Neuronal stem cell (in vitro differentiated cells): ENCODE measurements around the gene GSG1.
A peak's percentile ranks its signal among the peaks of the same experiment; 100 is the strongest.

ENCODE experiments used
- DNase-seq: peaks from one replicate; pipeline ENCODE4 v3.0.0-alpha.2; 2013; ENCODE audit warnings: low spot score
- H2AFZ ChIP-seq: one replicate; pipeline ENCODE4 v1.6.1; 2013; ENCODE audit warnings: mild to moderate bottlenecking, low read length, inconsistent platforms
- H2AK5ac ChIP-seq: 2 replicates; pipeline ENCODE4 v1.6.1; 2013; ENCODE audit warnings: low read depth, mild to moderate bottlenecking, inconsistent platforms, low read length, moderate library complexity, mixed read lengths
- H2BK120ac ChIP-seq: 2 replicates; pipeline ENCODE4 v1.6.1; 2013; ENCODE audit warnings: low read depth, mild to moderate bottlenecking, inconsistent platforms, low read length, moderate library complexity, mixed read lengths
- H2BK12ac ChIP-seq: one replicate; pipeline ENCODE4 v1.6.1; 2013; ENCODE audit warnings: low read length, inconsistent platforms
- H2BK15ac ChIP-seq: 2 replicates; pipeline ENCODE4 v1.6.1; 2013; ENCODE audit warnings: mild to moderate bottlenecking, low read length, inconsistent platforms, mixed read lengths
- H2BK5ac ChIP-seq: one replicate; pipeline ENCODE4 v1.6.1; 2013; ENCODE audit warnings: inconsistent platforms, mild to moderate bottlenecking, low read length, moderate library complexity
- H3K14ac ChIP-seq: one replicate; pipeline ENCODE4 v1.6.1; 2013; ENCODE audit warnings: low read length, inconsistent platforms
- H3K18ac ChIP-seq: 2 replicates; pipeline ENCODE4 v1.6.1; 2013; ENCODE audit warnings: low read length, inconsistent platforms
- H3K23ac ChIP-seq: 2 replicates; pipeline ENCODE4 v1.6.1; 2013; ENCODE audit warnings: low read depth, mild to moderate bottlenecking, mixed read lengths, low read length, inconsistent platforms; ENCODE audit not compliant: poor library complexity
- H3K27ac ChIP-seq: replicated peaks from 3 replicates; pipeline ENCODE4 v1.5.1; 2013; ENCODE audit warnings: low read length, inconsistent platforms
- H3K27me3 ChIP-seq, 3 experiments: 2 replicates each; pipeline ENCODE4 v1.6.1; 2013; ENCODE audit warnings: low read length in 3 of 3, mild to moderate bottlenecking in 2 of 3, inconsistent platforms in 1 of 3, low read depth in 1 of 3, mixed read lengths in 1 of 3, moderate library complexity in 1 of 3; ENCODE audit not compliant: control insufficient read depth in 3 of 3, insufficient read depth in 3 of 3
- H3K36me3 ChIP-seq, 2 donors: replicated peaks in 1 of 2; 2 replicates each; pipeline ENCODE4 v1.6.1; 2013; ENCODE audit warnings: low read length in 2 of 2; ENCODE audit not compliant: control insufficient read depth in 2 of 2, insufficient read depth in 2 of 2
- H3K4ac ChIP-seq: 2 replicates; pipeline ENCODE4 v1.6.1; 2013; ENCODE audit warnings: inconsistent platforms, mild to moderate bottlenecking, low read length, moderate library complexity
- H3K4me1 ChIP-seq, 2 donors: 1 replicate in 1 of 2; 2 replicates in 1 of 2; pipeline ENCODE4 v1.6.1; 2013; ENCODE audit warnings: low read length in 2 of 2, low read depth in 1 of 2; ENCODE audit not compliant: control insufficient read depth in 2 of 2, insufficient read depth in 1 of 2
- H3K4me2 ChIP-seq: one replicate; pipeline ENCODE4 v1.6.1; 2013; ENCODE audit warnings: mild to moderate bottlenecking, low read length, inconsistent platforms; ENCODE audit not compliant: insufficient read depth, poor library complexity, severe bottlenecking
- H3K4me3 ChIP-seq, 2 donors: 2 replicates each; pipeline ENCODE4 v1.5.1; 2013; ENCODE audit warnings: low read length in 2 of 2, mild to moderate bottlenecking in 2 of 2, inconsistent platforms in 1 of 2, moderate library complexity in 1 of 2
- H3K79me1 ChIP-seq: one replicate; pipeline ENCODE4 v1.6.1; 2013; ENCODE audit warnings: low read depth, mild to moderate bottlenecking, inconsistent platforms, low read length, moderate library complexity
- H3K9ac ChIP-seq: one replicate; pipeline ENCODE4 v1.6.1; 2013; ENCODE audit warnings: mild to moderate bottlenecking, low read depth, low read length, inconsistent platforms; ENCODE audit not compliant: poor library complexity
- H3K9me3 ChIP-seq, 2 donors: replicated peaks in 1 of 2; 2 replicates each; pipeline versions ENCODE3 to v1.6.1; 2013; ENCODE audit warnings: low read length in 2 of 2, mild to moderate bottlenecking in 2 of 2, inconsistent platforms in 1 of 2, low read depth in 1 of 2, mixed read lengths in 1 of 2, moderate library complexity in 1 of 2; ENCODE audit not compliant: control insufficient read depth in 2 of 2, insufficient read depth in 1 of 2
- H4K8ac ChIP-seq: one replicate; pipeline ENCODE4 v1.6.1; 2013; ENCODE audit warnings: low read depth, mild to moderate bottlenecking, inconsistent platforms, low read length, moderate library complexity
- H4K91ac ChIP-seq: one replicate; pipeline ENCODE4 v1.6.1; 2013; ENCODE audit warnings: low read length, low read depth, mild to moderate bottlenecking, inconsistent platforms; ENCODE audit not compliant: poor library complexity
- WGBS, 2 donors: extraction: QIAGEN DNeasy Blood & Tissue Kit; methylation state at CpG; one replicate each; pipeline ENCODE4 v1.1.7; 2013; ENCODE audit warnings: missing lambda C conversion rate in 2 of 2, mixed read lengths in 1 of 2; ENCODE audit not compliant: insufficient read length in 2 of 2, insufficient replicate concordance in 1 of 2; ENCODE audit errors: extremely low coverage in 2 of 2; 5-methylcytosine and 5-hydroxymethylcytosine counted together

GSG1 gene

GRCh38 chr12:13071305-13072280, 31.9 kb downstream of the GSG1 start:
- no peak overlapping the region for H4K8ac ChIP-seq
- H3K9ac ChIP-seq, result no peak overlapping the region
- H3K4me2 ChIP-seq, result no peak overlapping the region
- H2BK5ac ChIP-seq, result no peak overlapping the region
- WGBS, 2 donors, result no CpG with 5 or more reads among the region's 10 CpGs
- no peak for DNase-seq
- no peak overlapping the region for H2AFZ ChIP-seq
- no peak overlapping the region for H2BK120ac ChIP-seq
- no peaks in the 10 kb centered on the region for H3K79me1 ChIP-seq
- H3K36me3 ChIP-seq, result peaks cover 10 to 16% of the 10 kb centered on the region in 2 donors
- H3K14ac ChIP-seq, result no peak overlapping the region
- H2BK12ac ChIP-seq, result no peak overlapping the region
- H3K23ac ChIP-seq, result no peak overlapping the region
- no peak overlapping the region for H4K91ac ChIP-seq
- no peak overlapping the region for H2AK5ac ChIP-seq
- no peak overlapping the region for H3K4ac ChIP-seq
- H3K27me3 ChIP-seq, result no peaks in the 10 kb centered on the region
- H3K4me1 ChIP-seq, result no peaks in the 10 kb centered on the region
- H3K18ac ChIP-seq, result no peak overlapping the region
- no peak overlapping the region for H3K4me3 ChIP-seq
- H3K9me3 ChIP-seq, result no peaks in the 10 kb centered on the region
- no peak overlapping the region for H2BK15ac ChIP-seq
- H3K27ac ChIP-seq, result no peak overlapping the region

GRCh38 chr12:13069380-13069779, 34.1 kb downstream of the GSG1 start:
- H4K8ac ChIP-seq, result no peak overlapping the region
- H2BK12ac ChIP-seq, result no peak overlapping the region
- H3K4me2 ChIP-seq, result no peak overlapping the region
- no peak overlapping the region for H2AFZ ChIP-seq
- no peak overlapping the region for H2AK5ac ChIP-seq
- H3K18ac ChIP-seq, result no peak overlapping the region
- H2BK120ac ChIP-seq, result no peak overlapping the region
- no peak overlapping the region for H2BK5ac ChIP-seq
- peaks cover 0 to 4% of the 10 kb centered on the region in 2 donors for H3K4me1 ChIP-seq
- H3K9ac ChIP-seq, result peak overlapping the region; percentile 53
- no peak overlapping the region for H3K4me3 ChIP-seq
- no peak overlapping the region for H3K4ac ChIP-seq
- H3K79me1 ChIP-seq, result no peaks in the 10 kb centered on the region
- peaks cover 3 to 9% of the 10 kb centered on the region in 2 donors for H3K36me3 ChIP-seq
- H3K9me3 ChIP-seq, result no peaks in the 10 kb centered on the region
- H3K27ac ChIP-seq, result no peak overlapping the region
- no peak for DNase-seq
- WGBS, 2 donors, result no CpG with 5 or more reads among the region's 6 CpGs
- no peak overlapping the region for H3K14ac ChIP-seq
- no peak overlapping the region for H3K23ac ChIP-seq
- H2BK15ac ChIP-seq, result no peak overlapping the region
- H4K91ac ChIP-seq, result no peak overlapping the region
- H3K27me3 ChIP-seq, result no peaks in the 10 kb centered on the region

- Histone ChIP-seq H2BK12ac (no peak overlapping the region), H4K91ac (no peak overlapping the region), H2BK15ac (no peak overlapping the region), H2AK5ac (no peak overlapping the region), H3K79me1 (no peaks in the 10 kb centered on the region), H4K8ac (no peak overlapping the region), H3K23ac (no peak overlapping the region), H3K9me3 (no peaks in the 10 kb centered on the region), H3K4ac (no peak overlapping the region), H2BK5ac (no peak overlapping the region), H3K18ac (no peak overlapping the region), H3K27ac (no peak overlapping the region), H2BK120ac (no peak overlapping the region), H3K4me2 (no peak overlapping the region), H2AFZ (no peak overlapping the region), H3K4me3 (no peak overlapping the region), H3K4me1 (peaks cover 0 to 4% of the 10 kb centered on the region in 2 donors), H3K14ac (no peak overlapping the region), H3K27me3 (no peaks in the 10 kb centered on the region), H3K36me3 (peaks cover 5 to 9% of the 10 kb centered on the region in 2 donors), H3K9ac (no peak overlapping the region)
- no peak for DNase-seq
- no CpG with 5 or more reads among the region's 1 CpG for WGBS, 2 donors
These were observed 36.1 kb downstream of the GSG1 start for GRCh38 chr12:13067322-13067721.

- H3K79me1 ChIP-seq, result no peaks in the 10 kb centered on the region
- H3K4me3 ChIP-seq, result no peak overlapping the region
- no CpG with 5 or more reads among the region's 7 CpGs for WGBS, 2 donors
- H2AK5ac ChIP-seq, result no peak overlapping the region
- H3K14ac ChIP-seq, result no peak overlapping the region
- H3K23ac ChIP-seq, result no peak overlapping the region
- no peaks in the 10 kb centered on the region for H3K9me3 ChIP-seq
- H3K27ac ChIP-seq, result no peak overlapping the region
- H2BK5ac ChIP-seq, result no peak overlapping the region
- no peak overlapping the region for H2BK120ac ChIP-seq
- H4K91ac ChIP-seq, result no peak overlapping the region
- H3K18ac ChIP-seq, result no peak overlapping the region
- H3K27me3 ChIP-seq, result no peaks in the 10 kb centered on the region
- no peak overlapping the region for H3K9ac ChIP-seq
- no peak overlapping the region for H2AFZ ChIP-seq
- no peak overlapping the region for H3K4ac ChIP-seq
- H2BK12ac ChIP-seq, result no peak overlapping the region
- no peak overlapping the region for H4K8ac ChIP-seq
- peaks cover 5 to 6% of the 10 kb centered on the region in 2 donors for H3K36me3 ChIP-seq
- no peak overlapping the region for H2BK15ac ChIP-seq
- no peak for DNase-seq
- H3K4me1 ChIP-seq, result peaks cover 0 to 4% of the 10 kb centered on the region in 2 donors
- H3K4me2 ChIP-seq, result no peak overlapping the region
These were observed 37.0 kb downstream of the GSG1 start for GRCh38 chr12:13066459-13066858.
